ENCODE data around the gene ST7.

ST7 gene

GRCh38 chr7:117250245-117250644 lies 296.9 kb downstream of the ST7 start:
- in situ Hi-C loops (cut with MboI; ENCODE audit: low sequenced_read_pairs) = no loop called here

- in situ Hi-C loops (cut with MboI; ENCODE audit: low sequenced_read_pairs) = no loop called here
Measured at GRCh38 chr7:117250801-117251200, 297.5 kb downstream of the ST7 start.

- in situ Hi-C loops (cut with MboI; ENCODE audit: low sequenced_read_pairs) = no loop called here
Measured at GRCh38 chr7:117251687-117252086, 298.4 kb downstream of the ST7 start.

GRCh38 chr7:117259615-117260014 lies 306.3 kb downstream of the ST7 start:
- in situ Hi-C loops (cut with MboI; ENCODE audit: low sequenced_read_pairs) = no loop called here

- in situ Hi-C loops (cut with MboI; ENCODE audit: low sequenced_read_pairs) = no loop called here
Measured at GRCh38 chr7:117262546-117262945, 309.2 kb downstream of the ST7 start.

GRCh38 chr7:117264716-117265115 lies 311.4 kb downstream of the ST7 start:
- in situ Hi-C loops (cut with MboI; ENCODE audit: low sequenced_read_pairs) = no loop called here

GRCh38 chr7:117269417-117269816 lies 316.1 kb downstream of the ST7 start:
- in situ Hi-C loops (cut with MboI; ENCODE audit: low sequenced_read_pairs) = no loop called here

GRCh38 chr7:117269886-117270285 lies 316.6 kb downstream of the ST7 start:
- in situ Hi-C loops (cut with MboI; ENCODE audit: low sequenced_read_pairs) = no loop called here

- in situ Hi-C loops (cut with MboI; ENCODE audit: low sequenced_read_pairs) = no loop called here
Measured at GRCh38 chr7:117270371-117270770, 317.1 kb downstream of the ST7 start.

GRCh38 chr7:117271566-117271965 lies 318.3 kb downstream of the ST7 start:
- in situ Hi-C loops (cut with MboI; ENCODE audit: low sequenced_read_pairs) = no loop called here

- in situ Hi-C loops (cut with MboI; ENCODE audit: low sequenced_read_pairs) = no loop called here
Measured at GRCh38 chr7:117272017-117272759, 318.9 kb downstream of the ST7 start.

- in situ Hi-C loops (cut with MboI; ENCODE audit: low sequenced_read_pairs) = no loop called here
Measured at GRCh38 chr7:117273325-117273724, 320.0 kb downstream of the ST7 start.

- in situ Hi-C loops (cut with MboI; ENCODE audit: low sequenced_read_pairs) = no loop called here
Measured at GRCh38 chr7:117273814-117274225, 320.5 kb downstream of the ST7 start.

GRCh38 chr7:117274951-117275350 lies 321.6 kb downstream of the ST7 start:
- in situ Hi-C loops (cut with MboI; ENCODE audit: low sequenced_read_pairs) = no loop called here

GRCh38 chr7:117277576-117277975 lies 324.3 kb downstream of the ST7 start:
- in situ Hi-C loops (cut with MboI; ENCODE audit: low sequenced_read_pairs) = no loop called here

GRCh38 chr7:117278040-117278439 lies 324.7 kb downstream of the ST7 start:
- in situ Hi-C loops (cut with MboI; ENCODE audit: low sequenced_read_pairs) = no loop called here

- in situ Hi-C loops (cut with MboI; ENCODE audit: low sequenced_read_pairs) = no loop called here
Measured at GRCh38 chr7:117279203-117279602, 325.9 kb downstream of the ST7 start.
